ENCODE data around the gene ZBTB37.

- TF ChIP-seq, protein P1, sequence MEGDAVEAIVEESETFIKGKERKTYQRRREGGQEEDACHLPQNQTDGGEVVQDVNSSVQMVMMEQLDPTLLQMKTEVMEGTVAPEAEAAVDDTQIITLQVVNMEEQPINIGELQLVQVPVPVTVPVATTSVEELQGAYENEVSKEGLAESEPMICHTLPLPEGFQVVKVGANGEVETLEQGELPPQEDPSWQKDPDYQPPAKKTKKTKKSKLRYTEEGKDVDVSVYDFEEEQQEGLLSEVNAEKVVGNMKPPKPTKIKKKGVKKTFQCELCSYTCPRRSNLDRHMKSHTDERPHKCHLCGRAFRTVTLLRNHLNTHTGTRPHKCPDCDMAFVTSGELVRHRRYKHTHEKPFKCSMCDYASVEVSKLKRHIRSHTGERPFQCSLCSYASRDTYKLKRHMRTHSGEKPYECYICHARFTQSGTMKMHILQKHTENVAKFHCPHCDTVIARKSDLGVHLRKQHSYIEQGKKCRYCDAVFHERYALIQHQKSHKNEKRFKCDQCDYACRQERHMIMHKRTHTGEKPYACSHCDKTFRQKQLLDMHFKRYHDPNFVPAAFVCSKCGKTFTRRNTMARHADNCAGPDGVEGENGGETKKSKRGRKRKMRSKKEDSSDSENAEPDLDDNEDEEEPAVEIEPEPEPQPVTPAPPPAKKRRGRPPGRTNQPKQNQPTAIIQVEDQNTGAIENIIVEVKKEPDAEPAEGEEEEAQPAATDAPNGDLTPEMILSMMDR (IDR thresholded peaks at IDR 0.05; ENCODE audit: low read depth, low read length): no peak
- no peak for TF ChIP-seq EZH2phosphoT487 (IDR thresholded peaks at IDR 0.05; ENCODE audit: low read depth)
Observed at GRCh38 chr1:173894189-173894588, 26.0 kb downstream of the ZBTB37 start.
